ENCODE data around the gene ILDR2.
"Not testable (repeated sequence)": the region's sequence is repeated elsewhere in the genome, so short reads cannot be mapped to it uniquely, and the experiment has no call there.

Gene ILDR2

GRCh38 chr1:166902279-166902678 is 73.1 kb downstream of the ILDR2 start:
- Mint-ChIP-seq H3K27me3 (no peaks in the 10 kb centered on the region), H3K4me1 (ENCODE audit: low read depth) (peaks cover 7% of the 10 kb centered on the region), H3K27ac (peak overlapping the region; percentile 17), H3K36me3 (ENCODE audit: low read depth) (no peaks in the 10 kb centered on the region), H3K9me3 (peaks cover 3% of the 10 kb centered on the region), H3K4me3 (no peak overlapping the region)

GRCh38 chr1:166900987-166901386 is 74.4 kb downstream of the ILDR2 start:
- Mint-ChIP-seq H3K4me1 (ENCODE audit: low read depth) (peaks cover 3% of the 10 kb centered on the region), H3K36me3 (ENCODE audit: low read depth) (peaks cover 4% of the 10 kb centered on the region), H3K4me3 (no peak overlapping the region), H3K9me3 (peaks cover 10% of the 10 kb centered on the region), H3K27me3 (peaks cover 7% of the 10 kb centered on the region), H3K27ac (no peak overlapping the region)

DNA sequence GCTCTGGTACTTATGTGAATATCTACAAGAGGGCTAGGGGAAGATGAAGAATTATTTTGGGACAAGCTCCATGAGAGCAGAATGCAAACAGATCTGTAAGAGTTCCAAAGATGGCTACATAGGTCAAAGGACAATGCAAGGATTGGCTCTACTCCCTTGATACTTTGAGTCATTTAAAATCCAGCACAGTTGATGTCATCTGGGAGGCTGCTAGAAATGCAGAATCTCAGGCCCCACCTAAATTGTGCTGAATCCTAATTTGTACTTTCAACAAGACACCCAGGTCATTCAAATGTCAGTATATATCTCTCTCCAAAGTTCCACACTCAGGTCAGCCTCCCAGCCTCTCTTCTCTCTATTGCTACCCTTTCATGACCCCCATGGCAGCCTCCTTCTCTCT is 75.6 kb downstream of the ILDR2 start:
- Mint-ChIP-seq H3K4me3 (no peak overlapping the region), H3K9me3 (peaks cover 12% of the 10 kb centered on the region), H3K36me3 (ENCODE audit: low read depth) (peaks cover 4% of the 10 kb centered on the region), H3K27ac (no peak overlapping the region), H3K4me1 (ENCODE audit: low read depth) (peaks cover 3% of the 10 kb centered on the region), H3K27me3 (peaks cover 8% of the 10 kb centered on the region)

GRCh38 chr1:166895766-166896165 is 79.6 kb downstream of the ILDR2 start:
- Mint-ChIP-seq H3K4me1 (ENCODE audit: low read depth) (no peaks in the 10 kb centered on the region), H3K27ac (no peak overlapping the region), H3K9me3 (peaks cover 12% of the 10 kb centered on the region), H3K4me3 (no peak overlapping the region), H3K27me3 (peaks cover 12% of the 10 kb centered on the region), H3K36me3 (ENCODE audit: low read depth) (peaks cover 4% of the 10 kb centered on the region)

DNA sequence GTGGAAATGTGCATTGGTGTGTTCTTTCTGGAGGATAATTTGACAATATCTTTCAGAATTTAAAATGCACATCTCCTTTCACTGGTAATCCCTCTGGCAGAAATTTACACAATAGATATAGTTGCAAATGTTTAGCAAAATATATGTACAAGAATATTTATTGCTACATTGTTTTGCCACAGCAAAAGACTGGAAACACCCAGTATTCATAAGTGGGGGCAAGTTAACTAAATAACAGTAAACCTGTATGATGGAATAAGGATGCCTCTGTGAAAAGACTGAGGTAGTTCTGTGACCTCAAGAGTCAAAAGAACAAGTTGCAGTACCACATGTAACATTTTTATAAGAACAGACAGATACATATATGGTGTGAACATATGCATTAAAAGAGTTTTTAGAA is 85.6 kb downstream of the ILDR2 start:
- H3K4me1 Mint-ChIP-seq (ENCODE audit: low read depth), result peaks cover 6% of the 10 kb centered on the region
- peaks cover 24% of the 10 kb centered on the region for H3K27me3 Mint-ChIP-seq
- no peak overlapping the region for H3K4me3 Mint-ChIP-seq
- H3K9me3 Mint-ChIP-seq, result no peaks in the 10 kb centered on the region
- no peaks in the 10 kb centered on the region for H3K36me3 Mint-ChIP-seq (ENCODE audit: low read depth)
- no peak overlapping the region for H3K27ac Mint-ChIP-seq

- H3K4me1 Mint-ChIP-seq (ENCODE audit: low read depth), result peaks cover 14% of the 10 kb centered on the region
- no peak overlapping the region for H3K4me3 Mint-ChIP-seq
- no peak overlapping the region for H3K27ac Mint-ChIP-seq
- H3K36me3 Mint-ChIP-seq (ENCODE audit: low read depth), result no peaks in the 10 kb centered on the region
- H3K9me3 Mint-ChIP-seq, result no peaks in the 10 kb centered on the region
- H3K27me3 Mint-ChIP-seq, result peaks cover 27% of the 10 kb centered on the region
These were observed 86.8 kb downstream of the ILDR2 start for GRCh38 chr1:166888373-166889111.

- H3K4me3 Mint-ChIP-seq, result no peak overlapping the region
- H3K27ac Mint-ChIP-seq, result no peak overlapping the region
- H3K27me3 Mint-ChIP-seq, result peaks cover 27% of the 10 kb centered on the region
- H3K9me3 Mint-ChIP-seq, result no peaks in the 10 kb centered on the region
- no peaks in the 10 kb centered on the region for H3K36me3 Mint-ChIP-seq (ENCODE audit: low read depth)
- peaks cover 16% of the 10 kb centered on the region for H3K4me1 Mint-ChIP-seq (ENCODE audit: low read depth)
These were observed 90.4 kb downstream of the ILDR2 start for GRCh38 chr1:166884971-166885370.

DNA sequence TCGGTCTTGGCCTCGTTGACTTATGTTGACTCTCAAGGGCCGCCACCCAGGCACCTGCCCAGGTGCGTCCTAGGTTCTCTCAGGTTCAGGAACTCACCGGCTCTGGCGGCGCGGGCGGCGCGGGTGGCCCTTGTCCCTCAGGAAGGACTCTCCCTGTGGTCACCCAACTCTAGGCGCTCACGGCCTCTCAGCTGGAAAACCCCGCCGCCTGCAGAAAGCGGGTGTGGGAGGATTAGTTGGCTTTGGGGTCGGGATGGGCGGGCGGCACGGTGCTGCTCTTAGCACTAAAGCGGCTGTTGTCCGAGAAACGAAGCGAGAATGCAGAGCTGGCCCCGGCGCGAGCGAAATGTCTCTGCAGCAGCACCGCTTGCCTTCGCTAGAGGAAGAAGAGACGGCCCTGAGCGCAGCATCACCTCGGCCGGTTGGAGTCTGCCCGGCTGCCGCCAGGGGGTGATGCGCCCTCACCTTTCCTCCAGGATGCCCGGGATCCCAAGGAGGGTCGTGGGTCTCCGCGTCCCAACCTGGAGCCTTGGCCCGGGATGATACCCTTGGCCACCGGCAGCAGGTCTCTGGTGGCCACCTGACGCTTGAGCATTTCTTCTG is 91.2 kb downstream of the ILDR2 start:
- Mint-ChIP-seq H3K4me1 (ENCODE audit: low read depth) (peaks cover 16% of the 10 kb centered on the region), H3K36me3 (ENCODE audit: low read depth) (no peaks in the 10 kb centered on the region), H3K27ac (no peak overlapping the region), H3K27me3 (peaks cover 21% of the 10 kb centered on the region), H3K9me3 (no peaks in the 10 kb centered on the region), H3K4me3 (peak overlapping the region; percentile 21)

DNA sequence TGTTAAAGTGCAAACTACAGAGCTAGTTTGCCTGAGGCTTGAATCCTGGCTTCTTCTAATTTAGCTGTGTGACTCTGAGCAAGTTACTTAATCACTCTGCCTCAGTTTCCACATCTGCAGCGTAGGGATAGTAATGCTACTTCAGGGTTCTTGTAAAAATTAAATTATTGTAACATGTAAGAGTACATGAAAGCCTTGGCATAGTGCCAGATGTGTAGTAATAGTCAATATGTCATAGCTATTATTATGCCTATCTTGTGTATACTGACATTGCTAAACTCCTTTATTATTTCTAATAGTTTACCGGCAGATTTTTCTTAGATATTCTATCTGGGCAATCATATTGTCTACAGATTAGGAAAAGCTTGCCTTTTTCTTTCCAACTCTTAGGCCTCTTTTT is 92.4 kb downstream of the ILDR2 start:
- H3K4me1 Mint-ChIP-seq (ENCODE audit: low read depth), result peaks cover 16% of the 10 kb centered on the region
- H3K27me3 Mint-ChIP-seq, result peaks cover 16% of the 10 kb centered on the region
- H3K4me3 Mint-ChIP-seq, result no peak overlapping the region
- H3K27ac Mint-ChIP-seq, result no peak overlapping the region
- H3K9me3 Mint-ChIP-seq, result no peaks in the 10 kb centered on the region
- H3K36me3 Mint-ChIP-seq (ENCODE audit: low read depth), result no peaks in the 10 kb centered on the region

DNA sequence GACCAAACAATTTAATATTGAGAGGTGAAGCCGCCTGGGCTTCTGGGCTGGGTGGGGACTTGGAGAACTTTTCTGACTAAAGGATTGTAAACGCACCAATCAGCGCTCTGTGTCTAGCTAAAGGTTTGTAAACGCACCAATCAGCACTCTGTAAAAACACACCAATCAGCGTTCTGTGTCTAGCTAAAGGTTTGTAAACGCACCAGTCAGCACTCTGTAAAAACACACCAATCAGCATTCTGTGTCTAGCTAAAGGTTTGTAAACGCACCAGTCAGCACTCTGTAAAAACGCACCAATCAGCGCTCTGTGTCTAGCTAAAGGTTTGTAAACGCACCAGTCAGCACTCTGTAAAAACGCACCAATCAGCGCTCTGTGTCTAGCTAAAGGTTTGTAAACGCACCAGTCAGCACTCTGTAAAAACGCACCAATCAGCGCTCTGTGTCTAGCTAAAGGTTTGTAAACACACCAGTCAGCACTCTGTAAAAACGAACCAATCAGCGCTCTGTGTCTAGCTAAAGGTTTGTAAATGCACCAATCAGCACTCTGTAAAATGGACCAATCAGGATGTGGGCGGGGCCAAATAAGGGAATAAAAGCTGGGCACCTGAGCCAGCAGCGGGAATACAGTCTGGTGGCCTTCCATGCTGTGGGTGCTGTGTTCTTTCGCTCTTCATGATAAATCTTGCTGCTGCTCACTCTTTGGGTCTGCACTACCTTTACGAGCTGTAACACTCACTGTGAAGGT is 97.0 kb downstream of the ILDR2 start:
- H3K4me3 Mint-ChIP-seq, H3K27me3 Mint-ChIP-seq, H3K9me3 Mint-ChIP-seq, H3K27ac Mint-ChIP-seq: not testable (repeated sequence)
- peaks cover 37% of the 10 kb centered on the region for H3K4me1 Mint-ChIP-seq (ENCODE audit: low read depth)
- peaks cover 18% of the 10 kb centered on the region for H3K36me3 Mint-ChIP-seq (ENCODE audit: low read depth)

DNA sequence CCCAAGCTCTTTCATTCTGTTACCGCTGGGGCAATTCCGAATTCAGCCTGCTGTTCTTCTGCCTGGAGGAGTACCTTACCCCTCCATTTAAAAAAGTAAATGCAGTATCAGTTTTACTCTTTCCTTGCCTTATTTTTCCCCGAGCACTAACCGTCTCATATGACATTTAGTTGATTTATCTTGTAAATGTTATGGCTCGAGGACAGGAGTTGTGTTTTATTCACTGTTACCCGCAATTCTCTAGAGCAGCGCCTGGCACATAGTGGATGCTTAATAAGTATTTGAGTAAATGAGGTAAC is 98.9 kb downstream of the ILDR2 start:
- H3K27ac Mint-ChIP-seq, result peak overlapping the region; percentile 99
- peaks cover 52% of the 10 kb centered on the region for H3K4me1 Mint-ChIP-seq (ENCODE audit: low read depth)
- H3K4me3 Mint-ChIP-seq, result peak overlapping the region; percentile 94
- no peaks in the 10 kb centered on the region for H3K9me3 Mint-ChIP-seq
- H3K27me3 Mint-ChIP-seq, result no peaks in the 10 kb centered on the region
- H3K36me3 Mint-ChIP-seq (ENCODE audit: low read depth), result peaks cover 26% of the 10 kb centered on the region

GRCh38 chr1:166875734-166876539 is 99.4 kb downstream of the ILDR2 start, which contains the start of gene TADA1:
Gene TADA1, minus strand, starts transcription at chr1:166876264. Its CDS starts 31 bp downstream, at chr1:166876233.
- Mint-ChIP-seq H3K27me3 (no peaks in the 10 kb centered on the region), H3K4me1 (ENCODE audit: low read depth) (peaks cover 57% of the 10 kb centered on the region), H3K4me3 (peak within 1 kb of the TSS; percentile 94), H3K36me3 (ENCODE audit: low read depth) (peaks cover 26% of the 10 kb centered on the region), H3K27ac (peak within 1 kb of the TSS; percentile 99), H3K9me3 (no peaks in the 10 kb centered on the region)

- Mint-ChIP-seq H3K4me1 (ENCODE audit: low read depth) (peaks cover 64% of the 10 kb centered on the region), H3K27me3 (no peaks in the 10 kb centered on the region), H3K4me3 (peak overlapping the region; percentile 94), H3K36me3 (ENCODE audit: low read depth) (peaks cover 26% of the 10 kb centered on the region), H3K9me3 (no peaks in the 10 kb centered on the region), H3K27ac (peak overlapping the region; percentile 82)
These were observed 100.0 kb downstream of the ILDR2 start for GRCh38 chr1:166875302-166875733.

DNA sequence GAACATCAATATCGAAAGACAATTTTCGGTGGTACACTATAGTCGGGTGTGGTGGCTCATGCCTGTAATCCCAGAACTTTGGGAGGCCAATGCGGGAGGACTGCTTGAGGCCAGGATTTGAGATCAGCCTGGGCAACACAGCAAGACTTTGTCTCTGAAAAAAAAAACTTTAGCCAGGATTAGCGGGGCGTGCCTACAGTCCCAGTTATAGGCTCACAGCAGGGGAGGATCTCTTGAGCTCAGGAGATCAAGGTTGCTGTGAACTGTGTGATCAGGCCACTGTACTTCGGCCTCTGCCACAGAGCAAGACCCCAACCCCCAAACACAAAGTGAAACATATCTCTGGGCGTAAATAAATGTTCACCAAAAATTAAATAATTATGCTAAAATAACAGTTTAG is 100.9 kb downstream of the ILDR2 start:
- Mint-ChIP-seq H3K36me3 (ENCODE audit: low read depth) (peaks cover 26% of the 10 kb centered on the region), H3K4me3 (peak overlapping the region; percentile 94), H3K27ac (no peak overlapping the region), H3K27me3 (no peaks in the 10 kb centered on the region), H3K9me3 (no peaks in the 10 kb centered on the region), H3K4me1 (ENCODE audit: low read depth) (peaks cover 72% of the 10 kb centered on the region)

DNA sequence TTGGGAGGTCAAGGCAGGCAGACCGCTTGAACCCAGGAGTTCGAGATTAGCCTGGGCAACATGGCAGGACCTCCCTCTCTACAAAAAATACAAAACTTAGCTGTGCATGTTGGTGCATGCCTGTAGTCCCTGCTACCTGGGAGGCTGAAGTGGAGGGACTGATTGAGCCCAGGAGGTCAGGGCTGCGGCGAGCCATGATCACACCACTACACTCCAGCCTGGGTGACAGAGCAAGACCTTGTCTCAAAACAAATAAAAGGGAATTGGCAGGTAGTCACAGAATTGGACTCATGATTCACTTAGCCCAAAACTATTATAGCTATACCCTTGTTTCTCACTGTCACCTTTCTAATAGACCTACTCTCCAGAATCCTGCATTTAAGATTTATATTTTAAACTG is 104.8 kb downstream of the ILDR2 start:
- no peak overlapping the region for H3K27ac Mint-ChIP-seq
- no peaks in the 10 kb centered on the region for H3K27me3 Mint-ChIP-seq
- no peaks in the 10 kb centered on the region for H3K9me3 Mint-ChIP-seq
- H3K36me3 Mint-ChIP-seq (ENCODE audit: low read depth), result peaks cover 42% of the 10 kb centered on the region
- H3K4me3 Mint-ChIP-seq, result no peak overlapping the region
- H3K4me1 Mint-ChIP-seq (ENCODE audit: low read depth), result peaks cover 62% of the 10 kb centered on the region
